Measurements from ENCODE around the gene PSMA8. TPM values are rescaled to one million over a fixed set of nuclear protein-coding genes. Genes with fewer than 3 reads are reported as not detected.
"Not testable (repeated sequence)": the region's sequence is repeated elsewhere in the genome, so short reads cannot be mapped to it uniquely, and the experiment has no call there.

Gene PSMA8
- polyA plus RNA-seq, 1 of the 3 experiments (the other 2 are of a cell fraction) = not detected

GRCh38 chr18:26127786-26128185 is 5.9 kb upstream of the PSMA8 start (continued):
- TF ChIP-seq REST (IDR thresholded peaks at IDR 0.05; ENCODE audit: low read depth, low read length) = no peak
- no peak for TF ChIP-seq TCF12 (IDR thresholded peaks at IDR 0.05)
- no peak for TF ChIP-seq TEAD4 (IDR thresholded peaks at IDR 0.05; ENCODE audit: borderline replicate concordance, insufficient read depth)
- no peak for TF ChIP-seq RAD21 (IDR thresholded peaks at IDR 0.05; ENCODE audit: low read length)
- TF ChIP-seq YY1 (IDR thresholded peaks at IDR 0.05; ENCODE audit: low read depth) = no peak
- TF ChIP-seq CHD2 (IDR thresholded peaks at IDR 0.05; ENCODE audit: low read length, partially characterized antibody) = no peak

GRCh38 chr18:26128192-26128591 is 5.5 kb upstream of the PSMA8 start:
- CTCF ChIA-PET; H3K9ac ChIP-seq; H3K27me3 ChIP-seq (ENCODE audit: insufficient read depth); DNase-seq; H2AFZ ChIP-seq (ENCODE audit: low read depth); H4K20me1 ChIP-seq (ENCODE audit: insufficient read depth); H3K27ac ChIP-seq (ENCODE audit: low read depth in 2 of 2, low read length in 1 of 2); H3K9me3 ChIP-seq; H3K4me1 ChIP-seq (ENCODE audit: control insufficient read depth in 1 of 2, insufficient read depth in 2 of 2, low read depth in 1 of 2, low read length in 1 of 2); H3K4me2 ChIP-seq; H3K79me2 ChIP-seq (ENCODE audit: insufficient read depth); POLR2A ChIA-PET; H3K4me3 ChIP-seq (ENCODE audit: low read depth in 2 of 2, low read length in 1 of 2); H3F3A ChIP-seq (replicated peaks; ENCODE audit: insufficient read depth); H3K36me3 ChIP-seq (replicated peaks in 1 of 2; ENCODE audit: control insufficient read depth in 1 of 2, insufficient read depth in 2 of 2, low read length in 1 of 2); H3K9me2 ChIP-seq: not testable (repeated sequence)
- WGBS (ENCODE audit: low lambda C conversion rate) = 29% methylated on average over 2 of the region's 2 CpGs

- H3K9me3 ChIP-seq = no peaks in the 10 kb centered on the region
- no peak overlapping the region for H3K4me3 ChIP-seq (ENCODE audit: low read depth in 2 of 2, low read length in 1 of 2)
- H3F3A ChIP-seq (replicated peaks; ENCODE audit: insufficient read depth) = no peaks in the 10 kb centered on the region
- no peak overlapping the region for H3K4me2 ChIP-seq
- ChIA-PET POLR2A (interaction anchor here (0.6 kb wide), 1 partner anchor 1934 kb away, joined by 3 read pairs; no protein-coding TSS in a partner anchor), CTCF (no interaction called here)
- H3K4me1 ChIP-seq (ENCODE audit: control insufficient read depth in 1 of 2, insufficient read depth in 2 of 2, low read depth in 1 of 2, low read length in 1 of 2) = no peaks in the 10 kb centered on the region; a peak in 1 of 4 replicates
- H2AFZ ChIP-seq (ENCODE audit: low read depth) = no peak overlapping the region
- no peaks in the 10 kb centered on the region for H3K27me3 ChIP-seq (ENCODE audit: insufficient read depth)
- H3K9me2 ChIP-seq = no peaks in the 10 kb centered on the region
- H3K27ac ChIP-seq (ENCODE audit: low read depth in 2 of 2, low read length in 1 of 2) = no peak overlapping the region
- 72% methylated on average over 6 of the region's 6 CpGs for WGBS (ENCODE audit: low lambda C conversion rate)
- no peak for DNase-seq
- no peaks in the 10 kb centered on the region for H4K20me1 ChIP-seq (ENCODE audit: insufficient read depth)
- no peak overlapping the region for H3K9ac ChIP-seq
- no peaks in the 10 kb centered on the region for H3K36me3 ChIP-seq (replicated peaks in 1 of 2; ENCODE audit: control insufficient read depth in 1 of 2, insufficient read depth in 2 of 2, low read length in 1 of 2)
- no peaks in the 10 kb centered on the region for H3K79me2 ChIP-seq (ENCODE audit: insufficient read depth)
- TF ChIP-seq PBX3 (IDR thresholded peaks at IDR 0.05) (no peak), FOXJ3 (CRISPR knock-in tag; IDR thresholded peaks at IDR 0.05) (no peak), ZBTB33 (IDR thresholded peaks at IDR 0.05; ENCODE audit: borderline replicate concordance, low read depth) (no peak), USF1 (IDR thresholded peaks at IDR 0.05; ENCODE audit: borderline replicate concordance, low read depth) (no peak), IRF3 (IDR thresholded peaks at IDR 0.05; ENCODE audit: low read depth, low read length) (no peak), SIN3A (IDR thresholded peaks at IDR 0.05; ENCODE audit: borderline replicate concordance, low read depth, low read length) (no peak), NFIC (IDR thresholded peaks at IDR 0.05; ENCODE audit: borderline replicate concordance) (no peak), FOSL2 (IDR thresholded peaks at IDR 0.05; ENCODE audit: borderline replicate concordance, low read depth) (no peak), MXI1 (IDR thresholded peaks at IDR 0.05; ENCODE audit: low read depth, low read length) (no peak), ELF1 (IDR thresholded peaks at IDR 0.05) (no peak), USF2 (IDR thresholded peaks at IDR 0.05; ENCODE audit: borderline replicate concordance, low read depth, low read length) (no peak), SMC3 (IDR thresholded peaks at IDR 0.05; ENCODE audit: low read depth, low read length) (no peak)
Observed at GRCh38 chr18:26134107-26134506, 438 bp downstream of the PSMA8 start.

Data from SK-N-SH (cell line).